Measurements from ENCODE around the gene L3MBTL1. TPM values are rescaled to one million over a fixed set of nuclear protein-coding genes. Genes with fewer than 3 reads are reported as not detected.

L3MBTL1 gene
- total and polyA plus RNA-seq, 4 donors, result 22.1 to 52.8 (median 29.5) TPM

DNA sequence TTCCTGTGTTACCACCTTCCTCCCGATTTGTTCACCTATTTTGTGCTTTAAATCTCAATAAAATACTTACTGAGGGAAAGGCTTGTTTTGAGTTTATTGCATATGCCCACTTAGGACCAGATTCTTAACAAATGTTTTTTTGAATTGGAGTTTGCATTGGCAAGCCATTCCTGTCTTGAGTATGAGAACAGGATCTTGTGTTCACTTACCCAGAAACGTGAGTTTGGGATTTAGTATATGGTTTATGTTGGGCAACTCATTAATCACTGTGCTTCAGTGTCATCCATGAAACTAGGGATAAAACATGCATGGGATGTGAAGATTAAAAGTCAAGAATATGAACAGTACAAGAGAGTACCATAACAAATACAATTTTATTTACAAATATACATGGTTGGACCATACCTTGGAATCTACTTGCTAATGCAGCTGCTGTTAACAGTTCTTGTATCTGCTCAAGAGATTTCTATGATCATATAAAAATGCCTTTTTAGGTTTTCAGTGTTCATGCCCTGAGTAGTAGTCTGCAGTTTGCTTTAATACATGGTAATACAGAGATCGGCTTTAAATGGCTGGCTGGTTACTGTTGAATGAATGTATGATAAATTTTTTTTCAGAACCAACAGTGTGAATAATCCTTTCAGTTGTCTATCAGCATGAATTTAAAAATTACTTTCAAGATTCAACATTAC lies 43.8 kb upstream of the L3MBTL1 start:
- H3K27me3 ChIP-seq (ENCODE audit: control insufficient read depth, insufficient read depth, low read length), result no peaks in the 10 kb centered on the region
- no CpG with 5 or more reads among the region's 3 CpGs for WGBS (ENCODE audit: insufficient coverage)
- peaks cover 4% of the 10 kb centered on the region for H3K4me1 ChIP-seq (ENCODE audit: control insufficient read depth, insufficient read depth, low read length)
- H3K9me3 ChIP-seq (ENCODE audit: control insufficient read depth, insufficient read depth, low read length), result no peaks in the 10 kb centered on the region
- no peak for DNase-seq (ENCODE audit: low read depth in 4 of 6, low spot score in 6 of 6)
- no peak overlapping the region for H3K4me3 ChIP-seq (ENCODE audit: low read depth, low read length)
- no peak overlapping the region for H3K27ac ChIP-seq (ENCODE audit: low read depth, low read length)
- peaks cover 34% of the 10 kb centered on the region for H3K36me3 ChIP-seq (ENCODE audit: control insufficient read depth, insufficient read depth, low read length)

DNA sequence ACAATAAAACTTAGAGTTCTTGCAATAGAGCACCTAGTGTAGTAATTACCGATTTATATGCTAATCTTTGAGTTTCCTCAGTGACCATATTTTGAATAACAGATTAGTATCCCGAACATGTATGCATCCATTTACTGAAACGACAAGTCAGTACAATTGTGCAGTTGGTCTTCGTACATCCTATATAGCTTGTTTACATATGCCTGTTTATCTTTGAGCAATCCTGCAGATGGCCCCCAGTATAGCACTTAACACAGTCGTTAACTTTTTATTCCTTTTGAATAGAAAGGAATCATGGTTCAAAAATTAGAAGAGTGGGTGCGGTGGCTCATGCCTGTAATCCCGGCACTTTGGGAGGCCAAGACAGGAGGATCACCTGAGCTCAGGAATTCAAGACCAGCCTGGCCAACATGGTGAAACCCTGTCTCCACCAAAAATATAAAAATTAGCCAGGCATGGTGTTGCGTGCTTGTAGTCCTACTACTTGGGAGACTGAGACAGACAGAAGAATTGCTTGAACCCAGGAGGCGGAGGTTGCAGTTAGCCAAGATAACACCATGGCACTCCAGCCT lies 43.2 kb upstream of the L3MBTL1 start:
- H3K4me1 ChIP-seq (ENCODE audit: control insufficient read depth, insufficient read depth, low read length), result no peaks in the 10 kb centered on the region
- WGBS (ENCODE audit: insufficient coverage), result 74% methylated on average over 4 of the region's 9 CpGs
- no peaks in the 10 kb centered on the region for H3K27me3 ChIP-seq (ENCODE audit: control insufficient read depth, insufficient read depth, low read length)
- no peaks in the 10 kb centered on the region for H3K9me3 ChIP-seq (ENCODE audit: control insufficient read depth, insufficient read depth, low read length)
- no peak for DNase-seq (ENCODE audit: low read depth in 4 of 6, low spot score in 6 of 6)
- H3K27ac ChIP-seq (ENCODE audit: low read depth, low read length), result no peak overlapping the region
- no peak overlapping the region for H3K4me3 ChIP-seq (ENCODE audit: low read depth, low read length)
- peaks cover 39% of the 10 kb centered on the region for H3K36me3 ChIP-seq (ENCODE audit: control insufficient read depth, insufficient read depth, low read length)

GRCh38 chr20:43465625-43465943 lies 41.9 kb upstream of the L3MBTL1 start:
- DNase-seq (ENCODE audit: low read depth in 4 of 6, low spot score in 6 of 6), result no peak
- Histone ChIP-seq H3K27ac (ENCODE audit: low read depth, low read length) (no peak overlapping the region), H3K4me3 (ENCODE audit: low read depth, low read length) (no peak overlapping the region), H3K36me3 (ENCODE audit: control insufficient read depth, insufficient read depth, low read length) (peaks cover 40% of the 10 kb centered on the region), H3K27me3 (ENCODE audit: control insufficient read depth, insufficient read depth, low read length) (no peaks in the 10 kb centered on the region), H3K4me1 (ENCODE audit: control insufficient read depth, insufficient read depth, low read length) (no peaks in the 10 kb centered on the region), H3K9me3 (ENCODE audit: control insufficient read depth, insufficient read depth, low read length) (no peaks in the 10 kb centered on the region)
- no CpG with 5 or more reads among the region's 2 CpGs for WGBS (ENCODE audit: insufficient coverage)

- no peak for DNase-seq (ENCODE audit: low read depth in 4 of 6, low spot score in 6 of 6)
- H3K4me1 ChIP-seq (ENCODE audit: control insufficient read depth, insufficient read depth, low read length), result no peaks in the 10 kb centered on the region
- H3K9me3 ChIP-seq (ENCODE audit: control insufficient read depth, insufficient read depth, low read length), result no peaks in the 10 kb centered on the region
- WGBS (ENCODE audit: insufficient coverage), result no CpG with 5 or more reads among the region's 1 CpG
- H3K27me3 ChIP-seq (ENCODE audit: control insufficient read depth, insufficient read depth, low read length), result no peaks in the 10 kb centered on the region
- H3K27ac ChIP-seq (ENCODE audit: low read depth, low read length), result no peak overlapping the region
- H3K4me3 ChIP-seq (ENCODE audit: low read depth, low read length), result no peak overlapping the region
- H3K36me3 ChIP-seq (ENCODE audit: control insufficient read depth, insufficient read depth, low read length), result peaks cover 45% of the 10 kb centered on the region
Measured at GRCh38 chr20:43467589-43467988, 39.9 kb upstream of the L3MBTL1 start.

- no peaks in the 10 kb centered on the region for H3K4me1 ChIP-seq (ENCODE audit: control insufficient read depth, insufficient read depth, low read length)
- H3K36me3 ChIP-seq (ENCODE audit: control insufficient read depth, insufficient read depth, low read length), result peaks cover 18% of the 10 kb centered on the region
- H3K4me3 ChIP-seq (ENCODE audit: low read depth, low read length), result no peak overlapping the region
- H3K9me3 ChIP-seq (ENCODE audit: control insufficient read depth, insufficient read depth, low read length), result no peaks in the 10 kb centered on the region
- H3K27ac ChIP-seq (ENCODE audit: low read depth, low read length), result no peak overlapping the region
- no peaks in the 10 kb centered on the region for H3K27me3 ChIP-seq (ENCODE audit: control insufficient read depth, insufficient read depth, low read length)
- DNase-seq (ENCODE audit: low read depth in 4 of 6, low spot score in 6 of 6), result no peak
- WGBS (ENCODE audit: insufficient coverage), result 93% methylated on average over 3 of the region's 11 CpGs
Measured at GRCh38 chr20:43472671-43473380, 34.7 kb upstream of the L3MBTL1 start.

DNA sequence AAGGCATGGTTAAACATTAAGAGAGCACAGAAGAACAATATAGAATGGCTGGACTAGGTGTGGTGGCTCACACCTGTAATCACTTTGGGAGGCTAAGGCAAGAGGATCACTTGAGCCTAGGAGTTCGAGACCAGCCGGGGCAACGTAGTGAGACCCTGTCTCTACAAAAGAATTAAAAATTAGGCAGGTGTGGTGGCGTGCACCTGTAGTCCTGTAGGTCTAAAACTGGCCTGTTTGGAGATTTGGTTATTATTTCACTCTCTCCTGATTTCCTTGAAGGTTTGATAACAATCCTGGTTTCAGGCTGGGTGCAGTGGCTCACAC lies 34.2 kb upstream of the L3MBTL1 start:
- WGBS (ENCODE audit: insufficient coverage), result no CpG with 5 or more reads among the region's 4 CpGs
- Histone ChIP-seq H3K27ac (ENCODE audit: low read depth, low read length) (no peak overlapping the region), H3K4me1 (ENCODE audit: control insufficient read depth, insufficient read depth, low read length) (no peaks in the 10 kb centered on the region), H3K4me3 (ENCODE audit: low read depth, low read length) (no peak overlapping the region), H3K27me3 (ENCODE audit: control insufficient read depth, insufficient read depth, low read length) (no peaks in the 10 kb centered on the region), H3K36me3 (ENCODE audit: control insufficient read depth, insufficient read depth, low read length) (peaks cover 14% of the 10 kb centered on the region), H3K9me3 (ENCODE audit: control insufficient read depth, insufficient read depth, low read length) (no peaks in the 10 kb centered on the region)
- DNase-seq (ENCODE audit: low read depth in 4 of 6, low spot score in 6 of 6), result no peak

GRCh38 chr20:43477193-43477592 lies 30.3 kb upstream of the L3MBTL1 start:
- no peaks in the 10 kb centered on the region for H3K4me1 ChIP-seq (ENCODE audit: control insufficient read depth, insufficient read depth, low read length)
- no peak overlapping the region for H3K27ac ChIP-seq (ENCODE audit: low read depth, low read length)
- H3K4me3 ChIP-seq (ENCODE audit: low read depth, low read length), result no peak overlapping the region
- no peaks in the 10 kb centered on the region for H3K36me3 ChIP-seq (ENCODE audit: control insufficient read depth, insufficient read depth, low read length)
- no peaks in the 10 kb centered on the region for H3K9me3 ChIP-seq (ENCODE audit: control insufficient read depth, insufficient read depth, low read length)
- no peak for DNase-seq (ENCODE audit: low read depth in 4 of 6, low spot score in 6 of 6)
- H3K27me3 ChIP-seq (ENCODE audit: control insufficient read depth, insufficient read depth, low read length), result no peaks in the 10 kb centered on the region
- WGBS (ENCODE audit: insufficient coverage), result 87% methylated on average over 2 of the region's 3 CpGs

GRCh38 chr20:43477619-43478018 lies 29.9 kb upstream of the L3MBTL1 start:
- no peaks in the 10 kb centered on the region for H3K4me1 ChIP-seq (ENCODE audit: control insufficient read depth, insufficient read depth, low read length)
- no peaks in the 10 kb centered on the region for H3K27me3 ChIP-seq (ENCODE audit: control insufficient read depth, insufficient read depth, low read length)
- DNase-seq (ENCODE audit: low read depth in 4 of 6, low spot score in 6 of 6), result no peak
- no peak overlapping the region for H3K4me3 ChIP-seq (ENCODE audit: low read depth, low read length)
- WGBS (ENCODE audit: insufficient coverage), result no CpG with 5 or more reads among the region's 4 CpGs
- no peaks in the 10 kb centered on the region for H3K36me3 ChIP-seq (ENCODE audit: control insufficient read depth, insufficient read depth, low read length)
- no peak overlapping the region for H3K27ac ChIP-seq (ENCODE audit: low read depth, low read length)
- H3K9me3 ChIP-seq (ENCODE audit: control insufficient read depth, insufficient read depth, low read length), result no peaks in the 10 kb centered on the region

DNA sequence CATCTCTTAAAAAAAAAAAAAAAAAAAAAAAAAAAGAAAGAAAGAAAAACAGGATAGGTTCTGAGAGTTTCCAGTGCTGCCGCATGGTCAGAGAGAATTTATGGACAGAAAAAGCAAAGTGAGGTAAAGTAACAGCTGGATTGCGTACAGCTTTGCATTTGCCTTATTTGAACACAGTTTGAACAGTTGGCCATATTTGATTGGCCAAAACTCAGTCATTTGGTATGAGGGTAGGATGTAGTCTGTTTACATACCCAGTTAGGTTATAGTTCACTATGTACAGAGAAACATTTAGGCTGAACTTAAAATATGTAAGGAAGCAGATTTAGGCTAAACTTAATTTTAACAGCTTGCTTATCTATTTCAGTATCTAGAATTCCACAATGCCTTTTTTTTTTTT lies 17.5 kb upstream of the L3MBTL1 start:
- H3K9me3 ChIP-seq (ENCODE audit: control insufficient read depth, insufficient read depth, low read length), result peaks cover 4% of the 10 kb centered on the region
- no peak for DNase-seq (ENCODE audit: low read depth in 4 of 6, low spot score in 6 of 6)
- no peaks in the 10 kb centered on the region for H3K27me3 ChIP-seq (ENCODE audit: control insufficient read depth, insufficient read depth, low read length)
- no peak overlapping the region for H3K27ac ChIP-seq (ENCODE audit: low read depth, low read length)
- no peaks in the 10 kb centered on the region for H3K36me3 ChIP-seq (ENCODE audit: control insufficient read depth, insufficient read depth, low read length)
- H3K4me3 ChIP-seq (ENCODE audit: low read depth, low read length), result no peak overlapping the region
- no peaks in the 10 kb centered on the region for H3K4me1 ChIP-seq (ENCODE audit: control insufficient read depth, insufficient read depth, low read length)
- 100% methylated on average over 1 of the region's 2 CpGs for WGBS (ENCODE audit: insufficient coverage)

- WGBS (ENCODE audit: insufficient coverage), result 72% methylated on average over 3 of the region's 3 CpGs
Measured at GRCh38 chr20:43492101-43492500, 15.4 kb upstream of the L3MBTL1 start.

More at GRCh38 chr20:43492101-43492500, 15.4 kb upstream of the L3MBTL1 start:
- Histone ChIP-seq H3K4me1 (ENCODE audit: control insufficient read depth, insufficient read depth, low read length) (no peaks in the 10 kb centered on the region), H3K36me3 (ENCODE audit: control insufficient read depth, insufficient read depth, low read length) (no peaks in the 10 kb centered on the region), H3K27me3 (ENCODE audit: control insufficient read depth, insufficient read depth, low read length) (no peaks in the 10 kb centered on the region), H3K4me3 (ENCODE audit: low read depth, low read length) (no peak overlapping the region), H3K9me3 (ENCODE audit: control insufficient read depth, insufficient read depth, low read length) (peaks cover under 1% of the 10 kb centered on the region), H3K27ac (ENCODE audit: low read depth, low read length) (no peak overlapping the region)
- no peak for DNase-seq (ENCODE audit: low read depth in 4 of 6, low spot score in 6 of 6)
